ENCODE measurements around the gene LAMTOR2. TPM values are rescaled to one million over a fixed set of nuclear protein-coding genes. Genes with fewer than 3 reads are reported as not detected.

LAMTOR2 gene
- total RNA-seq, 1 donor from 2014 or later = 29.4 TPM

DNA sequence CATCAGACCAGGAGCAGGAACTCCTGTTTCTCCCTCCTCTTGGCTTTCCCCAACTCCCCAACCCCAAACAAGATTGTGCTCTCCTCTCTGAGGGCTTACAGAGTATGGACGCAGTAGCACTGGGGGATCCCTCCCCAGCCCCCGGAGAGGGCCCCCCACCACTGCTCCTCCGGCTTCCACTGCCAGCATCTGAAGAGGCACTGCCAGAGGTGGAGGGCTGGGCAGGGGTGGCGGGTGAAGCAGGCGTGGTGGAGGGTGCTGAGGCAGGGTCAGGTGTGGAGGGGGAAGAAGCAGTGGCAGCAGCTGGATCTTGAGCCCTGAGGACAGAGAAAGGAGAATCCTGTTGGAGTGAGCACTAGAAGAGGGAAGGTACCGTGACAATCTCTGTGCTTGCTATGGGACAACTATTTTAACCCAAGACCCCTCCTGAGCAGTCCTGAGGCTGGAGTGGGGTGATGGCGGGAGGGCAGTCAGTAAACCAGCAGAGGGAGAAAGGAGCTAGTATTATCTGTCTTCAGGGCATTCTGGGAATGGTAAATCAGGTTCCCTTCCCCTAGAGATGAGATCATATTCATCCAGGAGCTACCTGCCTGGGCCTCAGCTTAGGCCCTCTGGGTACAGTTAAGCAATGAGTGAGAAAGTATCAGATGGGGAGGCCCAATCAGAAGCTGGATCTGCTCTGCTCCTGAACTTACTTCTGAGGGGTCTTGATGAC, 3.4 kb upstream of the LAMTOR2 start:
- Histone ChIP-seq H4K20me1 (ENCODE audit: low read depth) (peaks cover 22% of the 10 kb centered on the region), H2AFZ (replicated peaks) (no peak overlapping the region), H3K36me3 (no peaks in the 10 kb centered on the region), H3K79me2 (ENCODE audit: low read depth) (peaks cover 36% of the 10 kb centered on the region), H3K27me3 (no peaks in the 10 kb centered on the region), H3K9ac (no peak overlapping the region), H3K4me3 (no peak overlapping the region), H3K4me2 (no peak overlapping the region), H3K27ac (no peak overlapping the region), H3K9me3 (ENCODE audit: low read depth) (no peaks in the 10 kb centered on the region), H3F3A (ENCODE audit: low read depth) (peaks cover 6% of the 10 kb centered on the region), H3K4me1 (peaks cover 5% of the 10 kb centered on the region)
- no peak for TF ChIP-seq EZH2phosphoT487 (IDR thresholded peaks at IDR 0.05)
- no peak for TF ChIP-seq EZH2 (IDR thresholded peaks at IDR 0.05)
- TF ChIP-seq, protein P1, sequence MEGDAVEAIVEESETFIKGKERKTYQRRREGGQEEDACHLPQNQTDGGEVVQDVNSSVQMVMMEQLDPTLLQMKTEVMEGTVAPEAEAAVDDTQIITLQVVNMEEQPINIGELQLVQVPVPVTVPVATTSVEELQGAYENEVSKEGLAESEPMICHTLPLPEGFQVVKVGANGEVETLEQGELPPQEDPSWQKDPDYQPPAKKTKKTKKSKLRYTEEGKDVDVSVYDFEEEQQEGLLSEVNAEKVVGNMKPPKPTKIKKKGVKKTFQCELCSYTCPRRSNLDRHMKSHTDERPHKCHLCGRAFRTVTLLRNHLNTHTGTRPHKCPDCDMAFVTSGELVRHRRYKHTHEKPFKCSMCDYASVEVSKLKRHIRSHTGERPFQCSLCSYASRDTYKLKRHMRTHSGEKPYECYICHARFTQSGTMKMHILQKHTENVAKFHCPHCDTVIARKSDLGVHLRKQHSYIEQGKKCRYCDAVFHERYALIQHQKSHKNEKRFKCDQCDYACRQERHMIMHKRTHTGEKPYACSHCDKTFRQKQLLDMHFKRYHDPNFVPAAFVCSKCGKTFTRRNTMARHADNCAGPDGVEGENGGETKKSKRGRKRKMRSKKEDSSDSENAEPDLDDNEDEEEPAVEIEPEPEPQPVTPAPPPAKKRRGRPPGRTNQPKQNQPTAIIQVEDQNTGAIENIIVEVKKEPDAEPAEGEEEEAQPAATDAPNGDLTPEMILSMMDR (IDR thresholded peaks at IDR 0.05) = no peak
- Mint-ChIP-seq H3K27me3 (ENCODE audit: insufficient read depth, low read depth) (peaks cover 17% of the 10 kb centered on the region), H3K36me3 (peaks cover 18% of the 10 kb centered on the region), H3K9me3 (no peaks in the 10 kb centered on the region), H3K27ac (no peak overlapping the region), H3K4me3 (peak overlapping the region; percentile 71), H3K4me1 (peaks cover 20% of the 10 kb centered on the region)
- no peak for DNase-seq (ENCODE audit: low spot score)

GRCh38 chr1:156052862-156053767, 1.5 kb upstream of the LAMTOR2 start:
- Histone ChIP-seq H3K27ac (no peak overlapping the region), H3K4me2 (peak overlapping the region; percentile 64), H3K27me3 (no peaks in the 10 kb centered on the region), H3K4me1 (peaks cover 5% of the 10 kb centered on the region), H4K20me1 (ENCODE audit: low read depth) (peaks cover 22% of the 10 kb centered on the region), H3K4me3 (peak overlapping the region; percentile 90), H2AFZ (replicated peaks) (peak overlapping the region; percentile 47), H3F3A (ENCODE audit: low read depth) (peaks cover 6% of the 10 kb centered on the region), H3K9me3 (ENCODE audit: low read depth) (no peaks in the 10 kb centered on the region), H3K36me3 (no peaks in the 10 kb centered on the region), H3K9ac (no peak overlapping the region), H3K79me2 (ENCODE audit: low read depth) (peaks cover 52% of the 10 kb centered on the region)
- Mint-ChIP-seq H3K36me3 (peaks cover 23% of the 10 kb centered on the region), H3K27ac (peak overlapping the region; percentile 97), H3K27me3 (ENCODE audit: insufficient read depth, low read depth) (peaks cover 17% of the 10 kb centered on the region), H3K9me3 (no peaks in the 10 kb centered on the region), H3K4me1 (peaks cover 23% of the 10 kb centered on the region), H3K4me3 (peak overlapping the region; percentile 98)
- peak; percentile 94 for DNase-seq (ENCODE audit: low spot score)
- TF ChIP-seq EZH2phosphoT487 (IDR thresholded peaks at IDR 0.05) = no peak
- TF ChIP-seq, protein P1 (IDR thresholded peaks at IDR 0.05) = peak; percentile 55

GRCh38 chr1:156053768-156054499, 648 bp upstream of the LAMTOR2 start, which contains the start of gene UBQLN4:
UBQLN4 (minus strand) TSS chr1:156053798; CDS start chr1:156053701, 97 bp downstream.
- Histone ChIP-seq H3F3A (ENCODE audit: low read depth) (peaks cover 13% of the 10 kb centered on the region), H3K36me3 (no peaks in the 10 kb centered on the region), H3K27me3 (no peaks in the 10 kb centered on the region), H2AFZ (replicated peaks) (peak within 1 kb of the TSS; percentile 94), H3K4me3 (peak within 1 kb of the TSS; percentile 90), H3K9me3 (ENCODE audit: low read depth) (no peaks in the 10 kb centered on the region), H4K20me1 (ENCODE audit: low read depth) (peaks cover 22% of the 10 kb centered on the region), H3K79me2 (ENCODE audit: low read depth) (peaks cover 52% of the 10 kb centered on the region), H3K9ac (peak within 1 kb of the TSS; percentile 86), H3K4me1 (peaks cover 5% of the 10 kb centered on the region), H3K27ac (peak within 1 kb of the TSS; percentile 92), H3K4me2 (peak within 1 kb of the TSS; percentile 88)
- Mint-ChIP-seq H3K27me3 (ENCODE audit: insufficient read depth, low read depth) (peaks cover 17% of the 10 kb centered on the region), H3K36me3 (peaks cover 25% of the 10 kb centered on the region), H3K9me3 (no peaks in the 10 kb centered on the region), H3K4me1 (peaks cover 23% of the 10 kb centered on the region), H3K4me3 (peak within 1 kb of the TSS; percentile 98), H3K27ac (peak within 1 kb of the TSS; percentile 99)
- DNase-seq (ENCODE audit: low spot score) = peak; percentile 96
- no peak for TF ChIP-seq EZH2 (IDR thresholded peaks at IDR 0.05)
- TF ChIP-seq, protein P1 (IDR thresholded peaks at IDR 0.05) = peak; percentile 57

Measured in neural progenitor cell (in vitro differentiated cells).